ENCODE measurements around the gene MMUT.

- TF ChIP-seq POLR2AphosphoS5 (IDR thresholded peaks at IDR 0.05; ENCODE audit: borderline replicate concordance, low read depth, low read length) (peak; percentile 94; the same call in 1 of the 2 replicates), EZH2 (IDR thresholded peaks at IDR 0.05) (no peak)
Measured at GRCh38 chr6:49462927-49463611, at the start of gene MMUT, which contains the start of gene CENPQ.

All from SK-N-MC (cell line).